Panc1 (cell line): ENCODE data around the gene NTM. TPM values are rescaled to one million over a fixed set of nuclear protein-coding genes. Genes with fewer than 3 reads are reported as not detected.
"Not testable (repeated sequence)": the region's sequence is repeated elsewhere in the genome, so short reads cannot be mapped to it uniquely, and the experiment has no call there.

ENCODE experiments used
- ATAC-seq: fragments of 200-7000 bp; cut with Tn5 transposase; 2 replicates; pipeline ENCODE4 v1.9.1; 2020; ENCODE audit warnings: mild to moderate bottlenecking, moderate library complexity
- BruUV-seq: library from RNA; stranded (reverse); fragments of 400-500 nt; replicated peaks from 2 replicates; lab custom pipeline; 2021; lab: Mats Ljungman, UMichigan
- CTCF ChIA-PET: fragments of 300-600 bp; sonication (Branson Sonifier 250); formaldehyde crosslinking; loops from one replicate; lab custom pipeline; 2022; ENCODE audit warnings: antibody characterized with exemption; lab: Charles Lee
- POLR2A ChIA-PET: fragments of 300-600 bp; sonication (Branson Sonifier 250); formaldehyde crosslinking; loops from one replicate; lab custom pipeline; 2022; ENCODE audit warnings: antibody characterized with exemption; lab: Charles Lee
- DNase-seq: peaks from one replicate; pipeline ENCODE4 v3.0.0-alpha.2; 2010; ENCODE audit warnings: low read depth, low spot score
- H3K27ac ChIP-seq: 2 replicates; pipeline ENCODE4 v1.5.1; 2011; ENCODE audit warnings: mild to moderate bottlenecking, low read length, inconsistent platforms
- H3K27me3 ChIP-seq: fragments of 200-500 bp; sonication (Bioruptor generic); 2 replicates; pipeline ENCODE4 v1.6.0; 2014; ENCODE audit warnings: low read length, inconsistent platforms; ENCODE audit not compliant: control insufficient read depth, insufficient read depth
- H3K36me3 ChIP-seq: fragments of 200-500 bp; sonication (Bioruptor generic); 2 replicates; pipeline ENCODE4 v1.5.1; 2014; ENCODE audit warnings: inconsistent platforms, mild to moderate bottlenecking, low read length, moderate library complexity; ENCODE audit not compliant: control insufficient read depth, insufficient read depth
- H3K4me1 ChIP-seq: 2 replicates; pipeline ENCODE4 v1.5.1; 2011; ENCODE audit warnings: inconsistent platforms, mild to moderate bottlenecking, low read length, moderate library complexity; ENCODE audit not compliant: control insufficient read depth, insufficient read depth
- H3K4me3 ChIP-seq, 2 experiments: 2 replicates each; pipeline ENCODE4 v1.5.1; 2011 to 2012; ENCODE audit warnings: low read depth in 2 of 2, low read length in 2 of 2, mild to moderate bottlenecking in 2 of 2, inconsistent platforms in 1 of 2, moderate library complexity in 1 of 2
- H3K9me3 ChIP-seq: fragments of 200-500 bp; sonication (Bioruptor generic); 2 replicates; pipeline ENCODE4 v1.5.1; 2014; ENCODE audit warnings: low read depth, mild to moderate bottlenecking, inconsistent platforms, low read length, moderate library complexity; ENCODE audit not compliant: control insufficient read depth, insufficient read depth
- POLR2AphosphoS5 ChIP-seq: IDR thresholded peaks from 2 replicates; pipeline ENCODE4 v1.6.1; 2012; ENCODE audit warnings: mild to moderate bottlenecking, low read depth, low read length, moderate library complexity
- SIN3A ChIP-seq: IDR thresholded peaks from 2 replicates; pipeline ENCODE4 v1.6.1; 2012; ENCODE audit warnings: low read depth, mild to moderate bottlenecking, low read length, moderate library complexity, borderline replicate concordance; ENCODE audit not compliant: insufficient read depth
- TCF7L2 ChIP-seq: IDR thresholded peaks from 2 replicates; pipeline ENCODE4 v1.6.1; 2011; ENCODE audit warnings: mild to moderate bottlenecking, low read depth, low read length, inconsistent platforms
- in situ Hi-C: cut with HindIII; loops from 2 replicates; pipeline ENCODE4 v1.10.0; 2016; ENCODE audit warnings: low sequenced_read_pairs, low pct_unique_long_range_greater_than_20kb
- intact Hi-C: fragments of 100-400 bp; cut with micrococcal nuclease; formaldehyde crosslinking; loops from one replicate; pipeline ENCODE4 v1.10.0; 2022; ENCODE audit not compliant: unreplicated experiment
- total RNA-seq: library from RNA; stranded (reverse); gene quantifications from one replicate; pipeline ENCODE4 v1.2.1, GENCODE V29; 2021; ENCODE audit not compliant: unreplicated experiment
- TF ChIP-seq, protein P1 (sequence below), 2 experiments: IDR thresholded peaks; 2 replicates each; pipeline ENCODE4 v1.6.1; 2011 to 2012; ENCODE audit warnings: low read depth in 2 of 2, control low read depth in 1 of 2, low read length in 1 of 2, mild to moderate bottlenecking in 1 of 2, moderate library complexity in 1 of 2; ENCODE audit not compliant: insufficient read depth in 1 of 2
- TF ChIP-seq, protein P2 (sequence below): fragments of 450-650 bp; IDR thresholded peaks from 2 replicates; pipeline ENCODE4 v1.5.1; 2017; ENCODE audit warnings: mild to moderate bottlenecking

NTM gene
- total RNA-seq, 1 experiment from 2014 or later: 0.10 TPM

DNA sequence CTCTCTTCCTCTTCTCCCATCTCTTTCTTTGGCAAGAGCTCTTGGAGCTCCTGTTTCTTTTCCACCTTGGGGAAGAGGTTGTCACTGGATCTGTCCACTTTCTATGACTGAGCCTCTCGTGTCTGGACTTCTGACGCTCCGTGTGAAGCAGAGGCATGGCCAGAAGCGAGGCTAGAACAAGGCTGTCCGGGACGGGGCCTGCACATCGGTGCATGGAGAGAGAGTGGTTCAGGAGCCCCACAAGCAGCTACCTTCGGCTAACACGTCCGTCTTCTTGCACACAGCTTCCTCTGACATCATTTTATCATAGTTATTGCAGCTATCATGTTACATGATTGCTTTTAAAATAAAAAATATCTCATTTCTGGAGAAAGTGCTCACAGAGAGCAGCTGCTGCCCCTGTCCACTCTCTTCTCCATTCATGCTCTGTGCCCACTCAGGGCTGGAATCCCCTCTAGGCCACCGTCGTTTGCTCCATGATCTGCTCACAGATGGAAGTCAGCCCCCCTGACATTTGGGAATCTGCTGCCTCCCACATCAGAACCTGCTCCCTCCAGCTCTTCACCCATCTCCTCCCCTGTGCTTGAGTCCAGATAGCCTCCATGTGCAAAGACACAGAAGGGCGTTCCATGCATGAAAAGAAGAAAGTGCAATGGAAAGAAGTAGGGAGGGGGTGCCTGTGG, 308.4 kb downstream of the NTM start:
- intact Hi-C loops (no loop called here), in situ Hi-C loops (no loop called here)
- ChIA-PET CTCF (no interaction called here), POLR2A (no interaction called here)
- Histone ChIP-seq H3K4me1 (no peaks in the 10 kb centered on the region), H3K9me3 (no peaks in the 10 kb centered on the region), H3K27ac (no peak overlapping the region), H3K36me3 (no peaks in the 10 kb centered on the region), H3K27me3 (peaks cover 11% of the 10 kb centered on the region), H3K4me3 (no peak overlapping the region)
- ATAC-seq (no peak), DNase-seq (no peak)
- no peak for TF ChIP-seq SIN3A
- no peak for TF ChIP-seq POLR2AphosphoS5
- TF ChIP-seq, protein P1, sequence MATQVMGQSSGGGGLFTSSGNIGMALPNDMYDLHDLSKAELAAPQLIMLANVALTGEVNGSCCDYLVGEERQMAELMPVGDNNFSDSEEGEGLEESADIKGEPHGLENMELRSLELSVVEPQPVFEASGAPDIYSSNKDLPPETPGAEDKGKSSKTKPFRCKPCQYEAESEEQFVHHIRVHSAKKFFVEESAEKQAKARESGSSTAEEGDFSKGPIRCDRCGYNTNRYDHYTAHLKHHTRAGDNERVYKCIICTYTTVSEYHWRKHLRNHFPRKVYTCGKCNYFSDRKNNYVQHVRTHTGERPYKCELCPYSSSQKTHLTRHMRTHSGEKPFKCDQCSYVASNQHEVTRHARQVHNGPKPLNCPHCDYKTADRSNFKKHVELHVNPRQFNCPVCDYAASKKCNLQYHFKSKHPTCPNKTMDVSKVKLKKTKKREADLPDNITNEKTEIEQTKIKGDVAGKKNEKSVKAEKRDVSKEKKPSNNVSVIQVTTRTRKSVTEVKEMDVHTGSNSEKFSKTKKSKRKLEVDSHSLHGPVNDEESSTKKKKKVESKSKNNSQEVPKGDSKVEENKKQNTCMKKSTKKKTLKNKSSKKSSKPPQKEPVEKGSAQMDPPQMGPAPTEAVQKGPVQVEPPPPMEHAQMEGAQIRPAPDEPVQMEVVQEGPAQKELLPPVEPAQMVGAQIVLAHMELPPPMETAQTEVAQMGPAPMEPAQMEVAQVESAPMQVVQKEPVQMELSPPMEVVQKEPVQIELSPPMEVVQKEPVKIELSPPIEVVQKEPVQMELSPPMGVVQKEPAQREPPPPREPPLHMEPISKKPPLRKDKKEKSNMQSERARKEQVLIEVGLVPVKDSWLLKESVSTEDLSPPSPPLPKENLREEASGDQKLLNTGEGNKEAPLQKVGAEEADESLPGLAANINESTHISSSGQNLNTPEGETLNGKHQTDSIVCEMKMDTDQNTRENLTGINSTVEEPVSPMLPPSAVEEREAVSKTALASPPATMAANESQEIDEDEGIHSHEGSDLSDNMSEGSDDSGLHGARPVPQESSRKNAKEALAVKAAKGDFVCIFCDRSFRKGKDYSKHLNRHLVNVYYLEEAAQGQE (IDR thresholded peaks at IDR 0.05; ENCODE audit: insufficient read depth in 1 of 2, low read depth in 2 of 2, low read length in 1 of 2): no peak
- no peak for TF ChIP-seq TCF7L2
- TF ChIP-seq, protein P2, sequence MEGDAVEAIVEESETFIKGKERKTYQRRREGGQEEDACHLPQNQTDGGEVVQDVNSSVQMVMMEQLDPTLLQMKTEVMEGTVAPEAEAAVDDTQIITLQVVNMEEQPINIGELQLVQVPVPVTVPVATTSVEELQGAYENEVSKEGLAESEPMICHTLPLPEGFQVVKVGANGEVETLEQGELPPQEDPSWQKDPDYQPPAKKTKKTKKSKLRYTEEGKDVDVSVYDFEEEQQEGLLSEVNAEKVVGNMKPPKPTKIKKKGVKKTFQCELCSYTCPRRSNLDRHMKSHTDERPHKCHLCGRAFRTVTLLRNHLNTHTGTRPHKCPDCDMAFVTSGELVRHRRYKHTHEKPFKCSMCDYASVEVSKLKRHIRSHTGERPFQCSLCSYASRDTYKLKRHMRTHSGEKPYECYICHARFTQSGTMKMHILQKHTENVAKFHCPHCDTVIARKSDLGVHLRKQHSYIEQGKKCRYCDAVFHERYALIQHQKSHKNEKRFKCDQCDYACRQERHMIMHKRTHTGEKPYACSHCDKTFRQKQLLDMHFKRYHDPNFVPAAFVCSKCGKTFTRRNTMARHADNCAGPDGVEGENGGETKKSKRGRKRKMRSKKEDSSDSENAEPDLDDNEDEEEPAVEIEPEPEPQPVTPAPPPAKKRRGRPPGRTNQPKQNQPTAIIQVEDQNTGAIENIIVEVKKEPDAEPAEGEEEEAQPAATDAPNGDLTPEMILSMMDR: no peak
- no TSS peak for BruUV-seq

DNA sequence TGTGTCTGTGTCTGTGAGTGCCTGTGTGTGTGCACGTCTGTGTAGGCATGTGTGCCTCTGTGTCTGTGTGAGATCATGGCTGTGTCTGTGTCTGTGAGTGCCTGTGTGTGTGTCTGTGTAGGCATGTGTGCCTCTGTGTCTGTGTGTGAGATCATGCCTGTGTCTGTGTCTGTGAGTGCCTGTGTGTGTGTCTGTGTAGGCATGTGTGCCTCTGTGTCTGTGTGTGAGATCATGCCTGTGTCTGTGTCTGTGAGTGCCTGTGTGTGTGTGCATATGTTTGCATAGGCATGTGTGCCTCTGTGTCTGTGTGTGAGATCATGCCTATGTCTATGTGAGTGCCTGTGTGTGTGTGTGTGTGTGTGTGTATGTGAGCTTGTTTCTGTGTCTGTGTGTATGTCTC, 310.0 kb downstream of the NTM start:
- POLR2A ChIA-PET, in situ Hi-C loops, BruUV-seq, ATAC-seq, H3K36me3 ChIP-seq, CTCF ChIA-PET, H3K9me3 ChIP-seq, DNase-seq, intact Hi-C loops, H3K4me3 ChIP-seq, H3K27ac ChIP-seq, H3K4me1 ChIP-seq, H3K27me3 ChIP-seq: not testable (repeated sequence)

DNA sequence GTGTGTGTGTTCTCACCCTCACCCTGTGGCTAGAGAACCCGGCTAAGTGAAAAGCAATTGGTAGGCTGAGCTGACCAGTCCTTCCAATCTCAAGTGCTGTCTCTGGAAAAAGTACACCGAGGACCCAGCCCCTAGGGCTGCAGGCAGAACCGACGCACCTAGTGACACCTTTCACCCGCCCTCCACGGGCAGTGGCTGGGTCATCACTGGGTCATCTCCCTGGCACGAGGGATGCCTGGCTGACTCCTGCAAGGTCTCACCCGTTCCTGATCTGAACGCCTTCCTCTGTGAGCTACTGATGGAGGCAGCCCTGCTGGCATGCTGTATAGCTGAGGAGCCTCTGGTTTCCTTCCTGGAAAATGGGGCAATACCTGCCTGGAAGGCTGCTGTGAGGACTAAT, 311.5 kb downstream of the NTM start:
- Histone ChIP-seq H3K4me1 (no peaks in the 10 kb centered on the region), H3K9me3 (no peaks in the 10 kb centered on the region), H3K27me3 (peaks cover 3% of the 10 kb centered on the region; the same call in 1 of the 2 replicates), H3K27ac (no peak overlapping the region), H3K4me3 (no peak overlapping the region), H3K36me3 (no peaks in the 10 kb centered on the region)
- CTCF ChIA-PET: no interaction called here
- no TSS peak for BruUV-seq
- POLR2A ChIA-PET: no interaction called here
- in situ Hi-C loops (no loop called here), intact Hi-C loops (no loop called here)
- ATAC-seq (no peak), DNase-seq (no peak)
- TF ChIP-seq SIN3A: no peak
- TF ChIP-seq POLR2AphosphoS5: no peak
- TF ChIP-seq TCF7L2: no peak
- TF ChIP-seq, protein P1 (IDR thresholded peaks at IDR 0.05; ENCODE audit: insufficient read depth in 1 of 2, low read depth in 2 of 2, low read length in 1 of 2): no peak
- TF ChIP-seq, protein P2: no peak
